Mesendoderm (in vitro differentiated cells): ENCODE measurements around the gene PLIN4.

Source experiments
- DNase-seq: peaks from one replicate; pipeline ENCODE4 v3.0.0; 2013
- H2AK5ac ChIP-seq: 2 replicates; pipeline ENCODE4 v1.6.1; 2013; ENCODE audit warnings: low read length, inconsistent platforms
- H2BK120ac ChIP-seq: 2 replicates; pipeline ENCODE4 v1.6.1; 2013; ENCODE audit warnings: low read depth, mild to moderate bottlenecking, low read length, moderate library complexity, mixed read lengths
- H2BK15ac ChIP-seq: replicated peaks from 2 replicates; pipeline ENCODE4 v1.6.1; 2013; ENCODE audit warnings: low read depth, mild to moderate bottlenecking, moderate library complexity
- H2BK5ac ChIP-seq: 2 replicates; pipeline ENCODE4 v1.6.1; 2013; ENCODE audit warnings: low read length, inconsistent platforms
- H3K18ac ChIP-seq: 2 replicates; pipeline ENCODE4 v1.6.1; 2013; ENCODE audit warnings: mild to moderate bottlenecking, low read length, mixed read lengths
- H3K23ac ChIP-seq: one replicate; pipeline ENCODE4 v1.6.1; 2013; ENCODE audit warnings: low read length
- H3K27ac ChIP-seq: 2 replicates; pipeline ENCODE4 v1.5.1; 2013; ENCODE audit warnings: low read depth, mild to moderate bottlenecking, inconsistent platforms, low read length, moderate library complexity
- H3K27me3 ChIP-seq: 2 replicates; pipeline ENCODE4 v1.6.1; 2013; ENCODE audit warnings: low read length, control low read depth, mild to moderate bottlenecking, inconsistent platforms; ENCODE audit not compliant: insufficient read depth, poor library complexity
- H3K36me3 ChIP-seq: 2 replicates; pipeline ENCODE4 v1.6.1; 2013; ENCODE audit warnings: low read length, inconsistent platforms; ENCODE audit not compliant: control insufficient read depth, insufficient read depth
- H3K4ac ChIP-seq: one replicate; pipeline ENCODE4 v1.6.1; 2013; ENCODE audit warnings: low read depth, mild to moderate bottlenecking, low read length, moderate library complexity
- H3K4me1 ChIP-seq: 2 replicates; pipeline ENCODE4 v1.6.1; 2013; ENCODE audit warnings: low read depth, low read length, inconsistent platforms; ENCODE audit not compliant: control insufficient read depth
- H3K4me2 ChIP-seq: 2 replicates; pipeline ENCODE4 v1.6.1; 2013; ENCODE audit warnings: low read length
- H3K4me3 ChIP-seq: 2 replicates; pipeline ENCODE4 v1.5.1; 2013; ENCODE audit warnings: mild to moderate bottlenecking, low read length
- H3K56ac ChIP-seq: one replicate; pipeline ENCODE4 v1.6.1; 2013; ENCODE audit warnings: low read length
- H3K79me1 ChIP-seq: 2 replicates; pipeline ENCODE4 v1.6.1; 2013; ENCODE audit warnings: low read length, inconsistent platforms
- H3K79me2 ChIP-seq: 2 replicates; pipeline ENCODE4 v1.6.1; 2013; ENCODE audit warnings: mild to moderate bottlenecking, low read length; ENCODE audit not compliant: control insufficient read depth, insufficient read depth
- H3K9ac ChIP-seq: 2 replicates; pipeline ENCODE4 v1.6.1; 2013; ENCODE audit warnings: low read length, inconsistent platforms
- H4K5ac ChIP-seq: one replicate; pipeline ENCODE4 v1.6.1; 2013; ENCODE audit warnings: low read length
- H4K8ac ChIP-seq: one replicate; pipeline ENCODE4 v1.6.1; 2013; ENCODE audit warnings: low read depth, mild to moderate bottlenecking, control low read depth, low read length, moderate library complexity
- WGBS: extraction: QIAGEN DNeasy Blood & Tissue Kit; methylation state at CpG from one replicate; pipeline ENCODE4 v1.1.7; 2013; ENCODE audit warnings: low lambda C conversion rate, missing lambda C conversion rate; ENCODE audit not compliant: insufficient coverage; ENCODE audit errors: extremely low coverage; 5-methylcytosine and 5-hydroxymethylcytosine counted together

The PLIN4 gene

GRCh38 chr19:4508698-4509097, 9.6 kb downstream of the PLIN4 start:
- H4K8ac ChIP-seq, result no peak overlapping the region
- H3K27ac ChIP-seq, result no peak overlapping the region
- H3K4me3 ChIP-seq, result no peak overlapping the region
- WGBS, result no CpG with 5 or more reads among the region's 21 CpGs
- H2BK15ac ChIP-seq, result no peak overlapping the region
- H3K4ac ChIP-seq, result no peak overlapping the region
- no peaks in the 10 kb centered on the region for H3K79me2 ChIP-seq
- no peak overlapping the region for H2AK5ac ChIP-seq
- H3K36me3 ChIP-seq, result peaks cover 2% of the 10 kb centered on the region
- H2BK120ac ChIP-seq, result no peak overlapping the region
- no peak overlapping the region for H3K56ac ChIP-seq
- no peak overlapping the region for H3K18ac ChIP-seq
- H2BK5ac ChIP-seq, result no peak overlapping the region
- no peak overlapping the region for H4K5ac ChIP-seq
- no peak for DNase-seq
- H3K79me1 ChIP-seq, result no peaks in the 10 kb centered on the region
- no peak overlapping the region for H3K9ac ChIP-seq
- no peak overlapping the region for H3K23ac ChIP-seq
- no peak overlapping the region for H3K4me2 ChIP-seq
- no peaks in the 10 kb centered on the region for H3K4me1 ChIP-seq
- no peaks in the 10 kb centered on the region for H3K27me3 ChIP-seq

GRCh38 chr19:4507804-4508203, 10.5 kb downstream of the PLIN4 start:
- no peak overlapping the region for H3K4me3 ChIP-seq
- H3K4me1 ChIP-seq, result no peaks in the 10 kb centered on the region
- H2BK120ac ChIP-seq, result no peak overlapping the region
- H3K9ac ChIP-seq, result no peak overlapping the region
- no peaks in the 10 kb centered on the region for H3K27me3 ChIP-seq
- H3K4ac ChIP-seq, result no peak overlapping the region
- no peak for DNase-seq
- no peak overlapping the region for H3K27ac ChIP-seq
- no peak overlapping the region for H3K4me2 ChIP-seq
- no peak overlapping the region for H2BK15ac ChIP-seq
- no peak overlapping the region for H2BK5ac ChIP-seq
- H4K5ac ChIP-seq, result no peak overlapping the region
- H3K56ac ChIP-seq, result no peak overlapping the region
- WGBS, result no CpG with 5 or more reads among the region's 17 CpGs
- H3K79me2 ChIP-seq, result no peaks in the 10 kb centered on the region
- no peak overlapping the region for H3K18ac ChIP-seq
- no peak overlapping the region for H2AK5ac ChIP-seq
- no peak overlapping the region for H4K8ac ChIP-seq
- H3K23ac ChIP-seq, result no peak overlapping the region
- peaks cover 2% of the 10 kb centered on the region for H3K36me3 ChIP-seq
- no peaks in the 10 kb centered on the region for H3K79me1 ChIP-seq

- WGBS, result no CpG with 5 or more reads among the region's 12 CpGs
- H4K5ac ChIP-seq, result no peak overlapping the region
- no peak overlapping the region for H3K4me2 ChIP-seq
- H2BK15ac ChIP-seq, result no peak overlapping the region
- H3K36me3 ChIP-seq, result peaks cover 2% of the 10 kb centered on the region
- H3K9ac ChIP-seq, result no peak overlapping the region
- no peak overlapping the region for H3K4ac ChIP-seq
- H3K79me2 ChIP-seq, result no peaks in the 10 kb centered on the region
- H3K79me1 ChIP-seq, result no peaks in the 10 kb centered on the region
- no peak overlapping the region for H3K56ac ChIP-seq
- no peak overlapping the region for H4K8ac ChIP-seq
- H3K23ac ChIP-seq, result no peak overlapping the region
- H3K4me1 ChIP-seq, result no peaks in the 10 kb centered on the region
- no peak overlapping the region for H3K4me3 ChIP-seq
- H2BK5ac ChIP-seq, result no peak overlapping the region
- H3K27me3 ChIP-seq, result no peaks in the 10 kb centered on the region
- no peak overlapping the region for H3K18ac ChIP-seq
- H2BK120ac ChIP-seq, result no peak overlapping the region
- no peak overlapping the region for H3K27ac ChIP-seq
- no peak for DNase-seq
- H2AK5ac ChIP-seq, result no peak overlapping the region
These were observed 11.2 kb downstream of the PLIN4 start for GRCh38 chr19:4507150-4507452.

- no peak overlapping the region for H3K4me3 ChIP-seq
- no peaks in the 10 kb centered on the region for H3K4me1 ChIP-seq
- H2BK5ac ChIP-seq, result no peak overlapping the region
- no peak overlapping the region for H3K9ac ChIP-seq
- H3K27me3 ChIP-seq, result no peaks in the 10 kb centered on the region
- H3K79me2 ChIP-seq, result no peaks in the 10 kb centered on the region
- H3K4me2 ChIP-seq, result no peak overlapping the region
- no peak overlapping the region for H3K27ac ChIP-seq
- no peak overlapping the region for H2BK15ac ChIP-seq
- H2AK5ac ChIP-seq, result no peak overlapping the region
- no peak overlapping the region for H4K8ac ChIP-seq
- no peak overlapping the region for H4K5ac ChIP-seq
- no peaks in the 10 kb centered on the region for H3K79me1 ChIP-seq
- DNase-seq, result no peak
- H3K56ac ChIP-seq, result no peak overlapping the region
- no CpG with 5 or more reads among the region's 17 CpGs for WGBS
- no peak overlapping the region for H3K4ac ChIP-seq
- H2BK120ac ChIP-seq, result no peak overlapping the region
- H3K18ac ChIP-seq, result no peak overlapping the region
- no peak overlapping the region for H3K23ac ChIP-seq
- H3K36me3 ChIP-seq, result peaks cover 2% of the 10 kb centered on the region
These were observed 11.7 kb downstream of the PLIN4 start for GRCh38 chr19:4506449-4507149.

- no peak overlapping the region for H3K9ac ChIP-seq
- no peak overlapping the region for H3K56ac ChIP-seq
- no peak overlapping the region for H2AK5ac ChIP-seq
- no peak overlapping the region for H3K4ac ChIP-seq
- no peak overlapping the region for H2BK15ac ChIP-seq
- no peak overlapping the region for H3K23ac ChIP-seq
- H2BK5ac ChIP-seq, result no peak overlapping the region
- no peak overlapping the region for H3K27ac ChIP-seq
- H3K4me1 ChIP-seq, result no peaks in the 10 kb centered on the region
- DNase-seq, result no peak
- no peaks in the 10 kb centered on the region for H3K27me3 ChIP-seq
- H3K79me2 ChIP-seq, result no peaks in the 10 kb centered on the region
- H2BK120ac ChIP-seq, result no peak overlapping the region
- H3K18ac ChIP-seq, result no peak overlapping the region
- H3K79me1 ChIP-seq, result no peaks in the 10 kb centered on the region
- peaks cover 7% of the 10 kb centered on the region for H3K36me3 ChIP-seq
- no peak overlapping the region for H3K4me3 ChIP-seq
- no peak overlapping the region for H4K8ac ChIP-seq
- no peak overlapping the region for H4K5ac ChIP-seq
- H3K4me2 ChIP-seq, result no peak overlapping the region
- WGBS, result no CpG with 5 or more reads among the region's 34 CpGs
These were observed 12.5 kb downstream of the PLIN4 start for GRCh38 chr19:4505570-4506448.
